ENCODE data around the gene INPP5A. TPM values are rescaled to one million over a fixed set of nuclear protein-coding genes. Genes with fewer than 3 reads are reported as not detected.

Gene INPP5A
- total RNA-seq, 1 experiment from 2014 or later = 22.6 TPM

DNA sequence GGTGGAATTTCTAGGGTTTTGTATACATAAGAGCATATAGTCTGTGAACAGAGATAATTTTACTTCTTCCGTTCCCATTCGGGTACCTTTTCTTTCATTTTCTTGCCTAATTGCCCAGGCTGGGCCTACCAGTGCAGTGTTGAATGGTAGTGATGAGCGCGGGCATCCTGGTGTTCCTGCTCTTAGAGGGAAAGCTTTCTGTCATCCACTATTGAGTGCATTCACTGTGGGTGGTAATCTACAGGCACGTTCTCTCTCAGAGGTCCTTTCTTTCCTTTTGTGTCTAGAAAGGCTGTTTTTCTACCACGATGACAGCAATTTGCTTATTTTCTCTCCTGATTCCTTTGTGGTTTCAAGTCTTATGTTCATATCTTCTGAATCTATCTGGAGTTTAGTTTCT, 65.0 kb downstream of the INPP5A start:
- TF ChIP-seq EZH2 (IDR thresholded peaks at IDR 0.05; ENCODE audit: low read length, unreplicated experiment) (no peak), EZH2phosphoT487 (IDR thresholded peaks at IDR 0.05; ENCODE audit: borderline replicate concordance, low read length) (no peak)
- TF ChIP-seq, protein P1, sequence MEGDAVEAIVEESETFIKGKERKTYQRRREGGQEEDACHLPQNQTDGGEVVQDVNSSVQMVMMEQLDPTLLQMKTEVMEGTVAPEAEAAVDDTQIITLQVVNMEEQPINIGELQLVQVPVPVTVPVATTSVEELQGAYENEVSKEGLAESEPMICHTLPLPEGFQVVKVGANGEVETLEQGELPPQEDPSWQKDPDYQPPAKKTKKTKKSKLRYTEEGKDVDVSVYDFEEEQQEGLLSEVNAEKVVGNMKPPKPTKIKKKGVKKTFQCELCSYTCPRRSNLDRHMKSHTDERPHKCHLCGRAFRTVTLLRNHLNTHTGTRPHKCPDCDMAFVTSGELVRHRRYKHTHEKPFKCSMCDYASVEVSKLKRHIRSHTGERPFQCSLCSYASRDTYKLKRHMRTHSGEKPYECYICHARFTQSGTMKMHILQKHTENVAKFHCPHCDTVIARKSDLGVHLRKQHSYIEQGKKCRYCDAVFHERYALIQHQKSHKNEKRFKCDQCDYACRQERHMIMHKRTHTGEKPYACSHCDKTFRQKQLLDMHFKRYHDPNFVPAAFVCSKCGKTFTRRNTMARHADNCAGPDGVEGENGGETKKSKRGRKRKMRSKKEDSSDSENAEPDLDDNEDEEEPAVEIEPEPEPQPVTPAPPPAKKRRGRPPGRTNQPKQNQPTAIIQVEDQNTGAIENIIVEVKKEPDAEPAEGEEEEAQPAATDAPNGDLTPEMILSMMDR (conservative IDR thresholded peaks at IDR 0.05; ENCODE audit: low read depth, low read length) = no peak
- Histone ChIP-seq H3K27ac (ENCODE audit: low read length) (no peak overlapping the region), H3K9me2 (replicated peaks; ENCODE audit: low read length) (no peaks in the 10 kb centered on the region), H3K36me3 (ENCODE audit: low read depth, low read length) (peaks cover 8% of the 10 kb centered on the region; the same call in 1 of the 2 replicates), H3F3A (ENCODE audit: low read length, unreplicated experiment) (no peaks in the 10 kb centered on the region), H3K27me3 (ENCODE audit: low read length) (no peaks in the 10 kb centered on the region), H2AFZ (ENCODE audit: low read length) (no peak overlapping the region), H4K20me1 (ENCODE audit: low read length) (no peaks in the 10 kb centered on the region), H3K4me2 (ENCODE audit: low read length) (no peak overlapping the region), H3K4me1 (ENCODE audit: insufficient read depth, low read length) (no peaks in the 10 kb centered on the region), H3K79me2 (ENCODE audit: low read length) (peaks cover 23% of the 10 kb centered on the region), H3K9ac (ENCODE audit: low read length) (no peak overlapping the region), H3K9me3 (ENCODE audit: low read length) (no peaks in the 10 kb centered on the region), H3K4me3 (ENCODE audit: low read length) (no peak overlapping the region)
- intact Hi-C loops (cut with micrococcal nuclease) = no loop called here
- CTCF ChIA-PET = no interaction called here
- no TSS peak for BruUV-seq (replicated peaks)
- POLR2A ChIA-PET (ENCODE audit: unreplicated experiment) = no interaction called here
- DNase-seq (no peak), ATAC-seq (no peak)

- no peak overlapping the region for H3K9ac ChIP-seq (ENCODE audit: low read length)
- H3K27me3 ChIP-seq (ENCODE audit: low read length) = no peaks in the 10 kb centered on the region
- H3K9me2 ChIP-seq (replicated peaks; ENCODE audit: low read length) = no peaks in the 10 kb centered on the region
- 0 out of 2 replicates have a peak, but pooled peaks cover 10% of the 10 kb centered on the region for H3K79me2 ChIP-seq (ENCODE audit: low read length)
- TF ChIP-seq EZH2 (IDR thresholded peaks at IDR 0.05; ENCODE audit: low read length, unreplicated experiment) = no peak
- no peak for TF ChIP-seq EZH2phosphoT487 (IDR thresholded peaks at IDR 0.05; ENCODE audit: borderline replicate concordance, low read length)
- TF ChIP-seq, protein P1 (conservative IDR thresholded peaks at IDR 0.05; ENCODE audit: low read depth, low read length) = no peak
- H3K4me3 ChIP-seq (ENCODE audit: low read length) = no peak overlapping the region
- intact Hi-C loops (cut with micrococcal nuclease) = no loop called here
- H2AFZ ChIP-seq (ENCODE audit: low read length) = no peak overlapping the region
- DNase-seq (no peak), ATAC-seq (no peak)
- ChIA-PET CTCF (no interaction called here), POLR2A (ENCODE audit: unreplicated experiment) (no interaction called here)
- no peaks in the 10 kb centered on the region for H3F3A ChIP-seq (ENCODE audit: low read length, unreplicated experiment)
- no peaks in the 10 kb centered on the region for H3K9me3 ChIP-seq (ENCODE audit: low read length)
- no peaks in the 10 kb centered on the region for H4K20me1 ChIP-seq (ENCODE audit: low read length)
- H3K4me1 ChIP-seq (ENCODE audit: insufficient read depth, low read length) = no peaks in the 10 kb centered on the region
- H3K27ac ChIP-seq (ENCODE audit: low read length) = no peak overlapping the region
- peaks cover 8% of the 10 kb centered on the region; the same call in 1 of the 2 replicates for H3K36me3 ChIP-seq (ENCODE audit: low read depth, low read length)
- BruUV-seq (replicated peaks) = no TSS peak
- no peak overlapping the region for H3K4me2 ChIP-seq (ENCODE audit: low read length)
Measured at GRCh38 chr10:132603851-132604533, 66.4 kb downstream of the INPP5A start.

DNA sequence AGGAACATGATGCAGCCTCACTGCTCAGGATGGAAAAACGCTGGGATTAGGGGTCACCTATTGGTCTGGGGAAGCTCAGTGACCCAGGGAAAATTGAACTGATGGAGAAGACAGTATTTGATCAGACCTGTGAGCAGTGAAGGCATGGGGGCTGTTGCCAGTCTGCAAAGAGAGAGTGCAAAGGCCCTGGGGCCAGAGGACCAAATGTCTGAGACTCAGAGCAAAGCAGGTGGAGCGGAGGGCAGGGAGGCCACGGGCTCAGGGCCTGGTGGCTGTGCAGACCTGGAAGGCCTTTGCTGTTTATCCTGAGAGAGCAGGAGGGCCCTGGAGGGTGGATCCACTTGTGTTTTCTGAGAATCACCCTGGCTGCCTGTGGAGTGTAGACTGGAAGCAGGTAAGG, 67.1 kb downstream of the INPP5A start:
- Histone ChIP-seq H3K4me1 (ENCODE audit: insufficient read depth, low read length) (no peaks in the 10 kb centered on the region), H2AFZ (ENCODE audit: low read length) (no peak overlapping the region), H3K4me3 (ENCODE audit: low read length) (no peak overlapping the region), H3K36me3 (ENCODE audit: low read depth, low read length) (peaks cover 8% of the 10 kb centered on the region; the same call in 1 of the 2 replicates), H3K9ac (ENCODE audit: low read length) (no peak overlapping the region), H3K79me2 (ENCODE audit: low read length) (0 out of 2 replicates have a peak, but pooled peaks cover 10% of the 10 kb centered on the region), H3K9me2 (replicated peaks; ENCODE audit: low read length) (no peaks in the 10 kb centered on the region), H3F3A (ENCODE audit: low read length, unreplicated experiment) (no peaks in the 10 kb centered on the region), H3K4me2 (ENCODE audit: low read length) (no peak overlapping the region), H3K27ac (ENCODE audit: low read length) (no peak overlapping the region), H3K27me3 (ENCODE audit: low read length) (no peaks in the 10 kb centered on the region), H4K20me1 (ENCODE audit: low read length) (no peaks in the 10 kb centered on the region), H3K9me3 (ENCODE audit: low read length) (no peaks in the 10 kb centered on the region)
- ChIA-PET CTCF (no interaction called here), POLR2A (ENCODE audit: unreplicated experiment) (no interaction called here)
- no peak for TF ChIP-seq EZH2phosphoT487 (IDR thresholded peaks at IDR 0.05; ENCODE audit: borderline replicate concordance, low read length)
- TF ChIP-seq EZH2 (IDR thresholded peaks at IDR 0.05; ENCODE audit: low read length, unreplicated experiment) = no peak
- TF ChIP-seq, protein P1 (conservative IDR thresholded peaks at IDR 0.05; ENCODE audit: low read depth, low read length) = no peak
- BruUV-seq (replicated peaks) = no TSS peak
- DNase-seq = no peak
- ATAC-seq = no peak
- intact Hi-C loops (cut with micrococcal nuclease) = no loop called here

Data from PC-3 (cell line).